ENCODE data around the gene AFF1. TPM values are rescaled to one million over a fixed set of nuclear protein-coding genes. Genes with fewer than 3 reads are reported as not detected.

Gene AFF1
- total RNA-seq, 1 experiment from 2014 or later: 93.4 TPM

- POLR2A ChIA-PET: interaction anchor here (0.6 to 1.1 kb wide), 2 partner anchors 41 to 147 kb away, joined by 3 to 4 read pairs; no protein-coding TSS in a partner anchor
- DNase-seq (ENCODE audit: low spot score) (no peak), ATAC-seq (no peak)
- no peaks in the 10 kb centered on the region for H3K9me3 Mint-ChIP-seq
- peak overlapping the region; percentile 73 for H3K4me3 Mint-ChIP-seq
- TF ChIP-seq E2F5 (CRISPR knock-in tag; IDR thresholded peaks at IDR 0.05) (no peak), HMGXB4 (CRISPR knock-in tag; IDR thresholded peaks at IDR 0.05) (no peak), NR2C2 (CRISPR knock-in tag; IDR thresholded peaks at IDR 0.05) (no peak), ZNF121 (CRISPR knock-in tag; IDR thresholded peaks at IDR 0.05) (no peak), ZNF263 (CRISPR knock-in tag; IDR thresholded peaks at IDR 0.05; ENCODE audit: low read depth) (no peak), PRDM15 (CRISPR knock-in tag; IDR thresholded peaks at IDR 0.05) (no peak), GRHL2 (CRISPR knock-in tag; IDR thresholded peaks at IDR 0.05; ENCODE audit: insufficient replicate concordance, severe bottlenecking) (no peak), SOX15 (CRISPR knock-in tag; IDR thresholded peaks at IDR 0.05) (no peak), EMX1 (CRISPR knock-in tag; IDR thresholded peaks at IDR 0.05) (no peak), ESRRA (CRISPR knock-in tag; IDR thresholded peaks at IDR 0.05; ENCODE audit: borderline replicate concordance) (no peak), NFATC4 (CRISPR knock-in tag; IDR thresholded peaks at IDR 0.05) (no peak), ZSCAN18 (CRISPR knock-in tag; IDR thresholded peaks at IDR 0.05) (no peak), HMGA2 (CRISPR knock-in tag; IDR thresholded peaks at IDR 0.05) (no peak), ZNF423 (CRISPR knock-in tag; IDR thresholded peaks at IDR 0.05) (no peak), IRF1 (CRISPR knock-in tag; IDR thresholded peaks at IDR 0.05) (no peak), ZNF512 (CRISPR knock-in tag; IDR thresholded peaks at IDR 0.05; ENCODE audit: borderline replicate concordance) (no peak), ERG (CRISPR knock-in tag; IDR thresholded peaks at IDR 0.05) (no peak), ZNF416 (CRISPR knock-in tag; IDR thresholded peaks at IDR 0.05) (no peak), ATF6 (CRISPR knock-in tag; IDR thresholded peaks at IDR 0.05) (no peak)
- peaks cover 19% of the 10 kb centered on the region for H3K4me1 Mint-ChIP-seq
- CTCF ChIA-PET: interaction anchor here (1.1 to 1.8 kb wide), 2 partner anchors 43 to 395 kb away, joined by 4 to 10 read pairs; no protein-coding TSS in a partner anchor
- no peaks in the 10 kb centered on the region for H3K36me3 Mint-ChIP-seq
- H3K27me3 Mint-ChIP-seq (ENCODE audit: low read depth): peaks cover 15% of the 10 kb centered on the region
- H3K27ac Mint-ChIP-seq: peak overlapping the region; percentile 12; the same call in 1 of the 2 replicates
Measured at GRCh38 chr4:86893136-86893535, 41.7 kb upstream of the AFF1 start.

Data from WTC11 (cell line).